GM12873 (cell line): ENCODE results near the gene RNF220.

Source experiments
- CTCF ChIP-seq: IDR thresholded peaks from 2 replicates; pipeline ENCODE4 v1.5.1; 2012; ENCODE audit warnings: low read depth, mild to moderate bottlenecking, moderate library complexity, low read length, control low read depth; ENCODE audit not compliant: insufficient read depth; ENCODE audit errors: missing control alignments

The RNF220 gene

GRCh38 chr1:44513111-44513510 lies 108.1 kb downstream of the RNF220 start:
- no peak for TF ChIP-seq CTCF

GRCh38 chr1:44514673-44515072 lies 109.6 kb downstream of the RNF220 start:
- TF ChIP-seq CTCF = no peak

GRCh38 chr1:44515416-44515815 lies 110.4 kb downstream of the RNF220 start:
- no peak for TF ChIP-seq CTCF

GRCh38 chr1:44519035-44519676 lies 114.1 kb downstream of the RNF220 start:
- no peak for TF ChIP-seq CTCF

GRCh38 chr1:44521378-44522080 lies 116.5 kb downstream of the RNF220 start:
- TF ChIP-seq CTCF = no peak

- no peak for TF ChIP-seq CTCF
Observed at GRCh38 chr1:44523593-44524591, 118.8 kb downstream of the RNF220 start.

GRCh38 chr1:44524655-44525500 lies 119.8 kb downstream of the RNF220 start:
- no peak for TF ChIP-seq CTCF
